ENCODE results near the gene MRPL50.

Gene MRPL50

DNA sequence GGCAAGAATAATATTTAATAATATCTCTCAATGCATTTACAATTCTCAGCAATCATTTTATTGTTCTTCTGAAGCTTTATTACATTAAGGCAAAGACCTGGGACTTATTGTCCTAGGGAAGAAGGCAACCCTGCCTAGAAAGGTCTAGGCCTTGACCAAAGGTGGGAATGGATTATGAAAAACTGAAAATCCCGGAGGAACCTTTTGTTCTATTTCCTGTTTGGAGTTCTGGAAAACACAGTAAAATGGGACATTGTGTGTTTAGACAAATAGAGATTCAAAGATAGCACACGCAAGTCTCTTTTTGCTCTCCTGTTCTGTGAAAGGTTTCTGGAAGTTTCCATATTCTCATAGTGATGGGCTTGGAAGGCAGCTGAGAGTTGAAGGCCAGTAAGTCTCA, 44.7 kb downstream of the MRPL50 start:
- Histone ChIP-seq H3K4me3 (replicated peaks; ENCODE audit: insufficient read depth, low read length) (no peak overlapping the region), H3K27me3 (ENCODE audit: insufficient read depth, poor library complexity, severe bottlenecking) (no peaks in the 10 kb centered on the region), H3K27ac (replicated peaks) (no peak overlapping the region)
- no peak for TF ChIP-seq SPI1 (IDR thresholded peaks at IDR 0.05; ENCODE audit: borderline replicate concordance, low read depth)
- TF ChIP-seq POLR2AphosphoS5 (IDR thresholded peaks at IDR 0.05; ENCODE audit: low read depth) = no peak
- TF ChIP-seq REST (IDR thresholded peaks at IDR 0.05; ENCODE audit: insufficient replicate concordance, low read depth) = no peak
- TF ChIP-seq GABPA (IDR thresholded peaks at IDR 0.05; ENCODE audit: low read depth) = no peak
- no peak for TF ChIP-seq CTCF (IDR thresholded peaks at IDR 0.05; ENCODE audit: insufficient read depth, low read length)
- DNase-seq (ENCODE audit: low read depth in 1 of 2, low spot score in 1 of 2) = no peak

DNA sequence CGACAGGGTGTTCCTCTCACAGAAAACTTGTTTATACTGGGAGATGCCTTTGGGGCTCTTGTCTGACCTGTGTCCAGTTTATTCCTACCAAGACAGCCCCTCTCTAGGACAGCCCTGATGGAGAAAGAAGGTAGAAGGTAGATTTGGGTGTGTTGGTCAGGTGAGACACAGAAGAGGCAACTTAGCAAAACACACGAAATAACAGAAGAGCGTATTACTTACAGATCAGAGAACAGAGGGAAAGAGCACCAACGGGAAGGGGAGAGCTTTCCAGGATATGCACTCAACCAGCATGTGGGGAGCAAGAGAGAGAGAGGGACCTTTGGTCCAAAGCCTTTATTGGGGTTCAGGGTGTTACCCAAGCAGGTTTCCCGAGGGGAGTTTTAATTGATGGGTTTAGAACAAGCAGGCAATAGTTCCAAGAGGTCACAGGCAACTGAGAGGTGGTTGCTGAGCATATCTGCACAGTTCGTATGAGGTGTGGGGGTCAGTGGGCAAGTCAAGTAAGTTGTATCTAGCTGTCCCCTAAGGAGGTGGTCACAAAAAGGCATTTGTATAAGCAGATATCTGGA, 45.4 kb downstream of the MRPL50 start:
- no peak overlapping the region for H3K4me3 ChIP-seq (replicated peaks; ENCODE audit: insufficient read depth, low read length)
- no peak for DNase-seq (ENCODE audit: low read depth in 1 of 2, low spot score in 1 of 2)
- H3K27ac ChIP-seq (replicated peaks) = no peak overlapping the region
- H3K27me3 ChIP-seq (ENCODE audit: insufficient read depth, poor library complexity, severe bottlenecking) = no peaks in the 10 kb centered on the region
- no peak for TF ChIP-seq CTCF (IDR thresholded peaks at IDR 0.05; ENCODE audit: insufficient read depth, low read length)
- no peak for TF ChIP-seq GABPA (IDR thresholded peaks at IDR 0.05; ENCODE audit: low read depth)
- no peak for TF ChIP-seq SPI1 (IDR thresholded peaks at IDR 0.05; ENCODE audit: borderline replicate concordance, low read depth)
- no peak for TF ChIP-seq REST (IDR thresholded peaks at IDR 0.05; ENCODE audit: insufficient replicate concordance, low read depth)
- no peak for TF ChIP-seq POLR2AphosphoS5 (IDR thresholded peaks at IDR 0.05; ENCODE audit: low read depth)

DNA sequence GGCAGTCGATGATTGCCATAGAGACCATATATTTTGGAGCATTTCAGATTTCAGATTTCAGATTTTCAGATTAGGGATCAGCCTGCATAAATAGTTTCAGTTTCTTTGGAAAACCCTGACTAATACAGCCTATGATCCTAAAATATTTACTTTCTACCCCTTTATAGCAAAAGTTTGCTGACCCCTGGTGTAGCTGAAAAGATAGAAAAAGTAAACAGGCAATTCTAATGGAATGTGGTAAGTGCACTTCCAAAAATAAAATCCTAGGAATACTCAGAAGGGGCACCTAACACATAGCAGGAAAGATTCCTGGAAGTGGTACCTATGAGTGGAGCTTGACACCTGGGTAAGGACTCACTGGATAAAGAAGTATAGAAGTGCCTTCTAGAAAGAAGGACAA, 48.1 kb downstream of the MRPL50 start:
- no peak for DNase-seq (ENCODE audit: low read depth in 1 of 2, low spot score in 1 of 2)
- TF ChIP-seq SPI1 (IDR thresholded peaks at IDR 0.05; ENCODE audit: borderline replicate concordance, low read depth) (no peak), REST (IDR thresholded peaks at IDR 0.05; ENCODE audit: insufficient replicate concordance, low read depth) (no peak), CTCF (IDR thresholded peaks at IDR 0.05; ENCODE audit: insufficient read depth, low read length) (no peak), GABPA (IDR thresholded peaks at IDR 0.05; ENCODE audit: low read depth) (no peak), POLR2AphosphoS5 (IDR thresholded peaks at IDR 0.05; ENCODE audit: low read depth) (no peak)
- H3K27ac ChIP-seq (replicated peaks) = no peak overlapping the region

More for the DNA sequence above, 48.1 kb downstream of the MRPL50 start:
- Histone ChIP-seq H3K27me3 (ENCODE audit: insufficient read depth, poor library complexity, severe bottlenecking) (no peaks in the 10 kb centered on the region), H3K4me3 (replicated peaks; ENCODE audit: insufficient read depth, low read length) (no peak overlapping the region)
